ENCODE measurements around the gene GUCA2A.

Gene GUCA2A

GRCh38 chr1:42153624-42154023 lies 10.9 kb downstream of the GUCA2A start:
- no peak for DNase-seq (ENCODE audit: low read depth)

GRCh38 chr1:42152907-42153600 lies 11.5 kb downstream of the GUCA2A start, which contains the start of gene GUCA2B:
TSS of gene GUCA2B (plus strand) at chr1:42153410. CDS start at chr1:42153451, 41 bp downstream.
- DNase-seq (ENCODE audit: low read depth), result no peak

- DNase-seq (ENCODE audit: low read depth), result no peak
Measured at GRCh38 chr1:42152119-42152518, 12.4 kb downstream of the GUCA2A start.

GRCh38 chr1:42150651-42151050 lies 13.9 kb downstream of the GUCA2A start:
- DNase-seq (ENCODE audit: low read depth), result no peak

- DNase-seq (ENCODE audit: low read depth), result no peak
Measured at GRCh38 chr1:42148166-42148565, 16.4 kb downstream of the GUCA2A start.

GRCh38 chr1:42146626-42147320 lies 17.8 kb downstream of the GUCA2A start:
- DNase-seq (ENCODE audit: low read depth), result peak; percentile 61

GRCh38 chr1:42145764-42146625 lies 18.6 kb downstream of the GUCA2A start:
- no peak for DNase-seq (ENCODE audit: low read depth)

- DNase-seq (ENCODE audit: low read depth), result no peak
Measured at GRCh38 chr1:42145389-42145716, 19.2 kb downstream of the GUCA2A start.

GRCh38 chr1:42144711-42145388 lies 19.7 kb downstream of the GUCA2A start:
- DNase-seq (ENCODE audit: low read depth), result no peak

- DNase-seq (ENCODE audit: low read depth), result no peak
Measured at GRCh38 chr1:42143896-42144710, 20.4 kb downstream of the GUCA2A start.

GRCh38 chr1:42142894-42143675 lies 21.5 kb downstream of the GUCA2A start:
- no peak for DNase-seq (ENCODE audit: low read depth)

GRCh38 chr1:42141978-42142377 lies 22.6 kb downstream of the GUCA2A start:
- DNase-seq (ENCODE audit: low read depth), result no peak

GRCh38 chr1:42140191-42140590 lies 24.4 kb downstream of the GUCA2A start:
- no peak for DNase-seq (ENCODE audit: low read depth)

GRCh38 chr1:42139444-42139843 lies 25.1 kb downstream of the GUCA2A start:
- no peak for DNase-seq (ENCODE audit: low read depth)

- DNase-seq (ENCODE audit: low read depth), result no peak
Measured at GRCh38 chr1:42138586-42138985, 26.0 kb downstream of the GUCA2A start.

- DNase-seq (ENCODE audit: low read depth), result no peak
Measured at GRCh38 chr1:42137766-42138165, 26.8 kb downstream of the GUCA2A start.

- DNase-seq (ENCODE audit: low read depth), result no peak
Measured at GRCh38 chr1:42136466-42136865, 28.1 kb downstream of the GUCA2A start.

- no peak for DNase-seq (ENCODE audit: low read depth)
Measured at GRCh38 chr1:42135426-42135825, 29.1 kb downstream of the GUCA2A start.

- no peak for DNase-seq (ENCODE audit: low read depth)
Measured at GRCh38 chr1:42133809-42134526, 30.6 kb downstream of the GUCA2A start.

- no peak for DNase-seq (ENCODE audit: low read depth)
Measured at GRCh38 chr1:42133390-42133789, 31.2 kb downstream of the GUCA2A start.

Data from activated T-cell treated with anti-CD3 and anti-CD28 coated beads for 1 hour (primary cell).